Measurements from ENCODE around the gene PAM.
A peak's percentile ranks its signal among the peaks of the same experiment; 100 is the strongest.

The PAM gene

GRCh38 chr5:102866237-102866600 is 111.1 kb downstream of the PAM start:
- Histone ChIP-seq H3K9me2 (replicated peaks; ENCODE audit: insufficient read depth, low read length) (no peaks in the 10 kb centered on the region), H3K27ac (ENCODE audit: low read length) (no peak overlapping the region), H2AFZ (ENCODE audit: low read length) (no peak overlapping the region)

DNA sequence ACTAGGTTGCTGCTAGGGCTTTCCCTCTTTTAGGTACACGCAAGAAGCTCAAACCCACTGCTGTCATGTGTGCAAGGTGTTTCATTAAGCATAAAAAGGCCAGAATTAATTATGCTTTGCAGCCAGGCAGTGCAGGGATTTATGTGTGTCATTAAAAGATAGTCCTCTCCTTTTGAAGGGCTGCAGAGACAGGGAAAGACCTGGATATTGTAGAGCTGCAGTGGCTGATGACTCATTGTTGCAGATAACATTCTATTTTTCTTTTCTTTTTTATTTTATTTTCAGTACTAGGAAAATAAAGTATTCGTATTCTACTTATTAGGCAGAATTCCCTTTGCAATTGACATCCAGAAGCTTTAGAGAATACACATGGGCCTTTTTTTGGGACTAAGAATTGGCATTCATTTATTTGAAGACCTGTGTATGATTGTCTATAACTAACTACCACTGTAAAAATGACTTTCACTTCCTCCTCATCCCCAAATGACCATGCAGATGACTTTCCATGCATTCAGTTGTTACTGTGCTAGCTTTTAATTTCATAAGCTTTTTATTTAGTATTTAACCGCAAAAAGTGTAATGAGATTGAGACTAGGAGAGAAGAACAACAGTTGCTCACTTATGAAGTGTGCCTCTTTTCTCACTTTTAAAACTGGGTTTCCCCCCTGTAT is 113.0 kb downstream of the PAM start:
- DNase-seq, result no peak
- no peaks in the 10 kb centered on the region for H3K36me3 ChIP-seq (replicated peaks; ENCODE audit: insufficient read depth, low read length)
- no peaks in the 10 kb centered on the region for H3K79me2 ChIP-seq (ENCODE audit: low read length)
- H2AFZ ChIP-seq (ENCODE audit: low read length), result no peak overlapping the region
- H3K9ac ChIP-seq (ENCODE audit: low read length), result no peak overlapping the region
- no peak overlapping the region for H3K4me3 ChIP-seq (ENCODE audit: low read length)
- H3K4me1 ChIP-seq (ENCODE audit: low read length), result no peaks in the 10 kb centered on the region
- H3K4me2 ChIP-seq (ENCODE audit: low read depth, low read length), result no peak overlapping the region
- no peaks in the 10 kb centered on the region for H4K20me1 ChIP-seq (ENCODE audit: insufficient read depth, low read length)
- H3K9me2 ChIP-seq (replicated peaks; ENCODE audit: insufficient read depth, low read length), result no peaks in the 10 kb centered on the region
- H3K27me3 ChIP-seq (replicated peaks; ENCODE audit: insufficient read depth, low read length), result no peaks in the 10 kb centered on the region
- no peaks in the 10 kb centered on the region for H3F3A ChIP-seq (ENCODE audit: insufficient read depth, low read length)
- H3K9me3 ChIP-seq (replicated peaks; ENCODE audit: insufficient read depth, low read length), result no peaks in the 10 kb centered on the region
- H3K27ac ChIP-seq (ENCODE audit: low read length), result no peak overlapping the region
- no peak for TF ChIP-seq EZH2 (optimal IDR thresholded peaks at IDR 0.05; ENCODE audit: low read depth, low read length)
- no peak for TF ChIP-seq CTCF (IDR thresholded peaks at IDR 0.05; ENCODE audit: low read length)
- no peak for TF ChIP-seq EZH2phosphoT487 (IDR thresholded peaks at IDR 0.05; ENCODE audit: low read length)

More at GRCh38 chr5:102866237-102866600, 111.1 kb downstream of the PAM start:
- H3K9ac ChIP-seq (ENCODE audit: low read length), result peak overlapping the region; percentile 4; the same call in 1 of the 2 replicates
- TF ChIP-seq CTCF (IDR thresholded peaks at IDR 0.05; ENCODE audit: low read length) (no peak), EZH2phosphoT487 (IDR thresholded peaks at IDR 0.05; ENCODE audit: low read length) (no peak), EZH2 (optimal IDR thresholded peaks at IDR 0.05; ENCODE audit: low read depth, low read length) (no peak)
- H4K20me1 ChIP-seq (ENCODE audit: insufficient read depth, low read length), result no peaks in the 10 kb centered on the region
- no peaks in the 10 kb centered on the region for H3K27me3 ChIP-seq (replicated peaks; ENCODE audit: insufficient read depth, low read length)
- no peaks in the 10 kb centered on the region for H3F3A ChIP-seq (ENCODE audit: insufficient read depth, low read length)
- no peaks in the 10 kb centered on the region for H3K36me3 ChIP-seq (replicated peaks; ENCODE audit: insufficient read depth, low read length)
- DNase-seq, result no peak
- no peaks in the 10 kb centered on the region for H3K79me2 ChIP-seq (ENCODE audit: low read length)
- no peaks in the 10 kb centered on the region for H3K9me3 ChIP-seq (replicated peaks; ENCODE audit: insufficient read depth, low read length)
- H3K4me1 ChIP-seq (ENCODE audit: low read length), result no peaks in the 10 kb centered on the region
- peak overlapping the region; percentile 51 for H3K4me3 ChIP-seq (ENCODE audit: low read length)
- peak overlapping the region; percentile 56; the same call in 1 of the 2 replicates for H3K4me2 ChIP-seq (ENCODE audit: low read depth, low read length)

DNA sequence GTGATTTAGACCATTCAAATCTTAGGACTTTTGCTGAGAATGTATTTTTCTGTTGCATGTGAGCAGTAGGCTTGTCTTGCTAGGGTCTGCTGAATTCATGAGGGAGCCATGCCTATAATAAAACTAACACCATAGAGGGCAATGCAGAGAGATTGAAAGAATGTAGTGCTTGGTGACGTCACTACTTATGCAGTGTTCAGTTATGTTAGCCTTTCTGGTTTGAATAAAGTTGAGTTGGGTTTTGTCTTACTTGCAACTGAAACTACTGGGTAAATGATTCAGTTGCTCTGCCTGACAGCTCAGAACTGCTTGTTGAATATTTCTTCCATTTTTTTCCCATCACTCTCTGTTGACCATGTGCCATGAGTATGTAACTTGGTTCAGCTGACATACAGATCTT is 114.1 kb downstream of the PAM start:
- Histone ChIP-seq H2AFZ (ENCODE audit: low read length) (no peak overlapping the region), H3K27me3 (replicated peaks; ENCODE audit: insufficient read depth, low read length) (no peaks in the 10 kb centered on the region), H3K4me1 (ENCODE audit: low read length) (no peaks in the 10 kb centered on the region), H3K4me3 (ENCODE audit: low read length) (no peak overlapping the region), H3K36me3 (replicated peaks; ENCODE audit: insufficient read depth, low read length) (no peaks in the 10 kb centered on the region), H3K9me2 (replicated peaks; ENCODE audit: insufficient read depth, low read length) (no peaks in the 10 kb centered on the region), H3K9me3 (replicated peaks; ENCODE audit: insufficient read depth, low read length) (no peaks in the 10 kb centered on the region), H3K27ac (ENCODE audit: low read length) (no peak overlapping the region), H3F3A (ENCODE audit: insufficient read depth, low read length) (no peaks in the 10 kb centered on the region), H3K4me2 (ENCODE audit: low read depth, low read length) (no peak overlapping the region), H4K20me1 (ENCODE audit: insufficient read depth, low read length) (no peaks in the 10 kb centered on the region), H3K79me2 (ENCODE audit: low read length) (no peaks in the 10 kb centered on the region), H3K9ac (ENCODE audit: low read length) (no peak overlapping the region)
- no peak for TF ChIP-seq EZH2 (optimal IDR thresholded peaks at IDR 0.05; ENCODE audit: low read depth, low read length)
- TF ChIP-seq EZH2phosphoT487 (IDR thresholded peaks at IDR 0.05; ENCODE audit: low read length), result no peak
- TF ChIP-seq CTCF (IDR thresholded peaks at IDR 0.05; ENCODE audit: low read length), result no peak
- no peak for DNase-seq

Measured in MM.1S (cell line).